ENCODE results near the gene ERVH48-1.

ERVH48-1 gene

DNA sequence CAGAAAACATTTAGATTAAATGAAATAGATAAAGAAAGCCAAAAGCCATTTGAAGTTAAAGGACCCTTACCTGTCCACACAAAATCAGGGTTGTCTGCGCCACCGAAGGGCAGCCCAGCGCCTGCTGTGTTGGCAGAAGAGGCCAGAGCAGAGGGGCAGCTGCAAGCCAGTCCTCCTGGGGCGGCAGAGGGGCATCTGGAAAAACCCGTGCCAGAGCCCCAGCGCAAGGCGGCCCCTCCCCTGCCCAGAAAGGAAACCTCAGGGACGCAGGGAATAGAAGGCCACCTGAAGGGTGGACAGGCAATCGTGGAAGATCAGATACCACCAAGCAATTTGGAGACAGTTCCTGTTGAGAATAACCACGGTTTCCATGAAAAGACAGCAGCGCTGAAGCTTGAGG is 21.6 kb downstream of the ERVH48-1 start:
- no peaks in the 10 kb centered on the region for H3K27me3 Mint-ChIP-seq (ENCODE audit: low read depth)
- no peak overlapping the region for H3K4me3 Mint-ChIP-seq
- H3K27ac Mint-ChIP-seq, result no peak overlapping the region
- no peak for TF ChIP-seq CTCF (IDR thresholded peaks at IDR 0.05; ENCODE audit: unreplicated experiment in 3 of 3)
- H3K4me1 Mint-ChIP-seq, result no peaks in the 10 kb centered on the region
- H3K9me3 Mint-ChIP-seq, result peaks cover 6% of the 10 kb centered on the region
- peaks cover 67% of the 10 kb centered on the region for H3K36me3 Mint-ChIP-seq (ENCODE audit: low read depth)

GRCh38 chr21:42900446-42900845 is 25.0 kb downstream of the ERVH48-1 start:
- TF ChIP-seq CTCF (IDR thresholded peaks at IDR 0.05; ENCODE audit: unreplicated experiment in 3 of 3), result no peak
- Mint-ChIP-seq H3K36me3 (ENCODE audit: low read depth) (peaks cover 49% of the 10 kb centered on the region), H3K27me3 (ENCODE audit: low read depth) (no peaks in the 10 kb centered on the region), H3K9me3 (no peaks in the 10 kb centered on the region), H3K27ac (no peak overlapping the region), H3K4me3 (no peak overlapping the region), H3K4me1 (no peaks in the 10 kb centered on the region)

- H3K27ac Mint-ChIP-seq, result peak within 1 kb of the TSS; percentile 86 to 95 (median 92)
- no peaks in the 10 kb centered on the region for H3K27me3 Mint-ChIP-seq (ENCODE audit: low read depth)
- H3K4me3 Mint-ChIP-seq, result peak within 1 kb of the TSS; percentile 87 to 90 (median 88)
- no peak for TF ChIP-seq CTCF (IDR thresholded peaks at IDR 0.05; ENCODE audit: unreplicated experiment in 3 of 3)
- peaks cover 5% of the 10 kb centered on the region for H3K36me3 Mint-ChIP-seq (ENCODE audit: low read depth)
- peaks cover 6% of the 10 kb centered on the region for H3K4me1 Mint-ChIP-seq
- no peaks in the 10 kb centered on the region for H3K9me3 Mint-ChIP-seq
Measured at GRCh38 chr21:42892931-42893755, 32.3 kb downstream of the ERVH48-1 start, which contains the start of gene NDUFV3. TSS of gene NDUFV3 (plus strand) at chr21:42893309. CDS start at chr21:42893334, 25 bp downstream.

DNA sequence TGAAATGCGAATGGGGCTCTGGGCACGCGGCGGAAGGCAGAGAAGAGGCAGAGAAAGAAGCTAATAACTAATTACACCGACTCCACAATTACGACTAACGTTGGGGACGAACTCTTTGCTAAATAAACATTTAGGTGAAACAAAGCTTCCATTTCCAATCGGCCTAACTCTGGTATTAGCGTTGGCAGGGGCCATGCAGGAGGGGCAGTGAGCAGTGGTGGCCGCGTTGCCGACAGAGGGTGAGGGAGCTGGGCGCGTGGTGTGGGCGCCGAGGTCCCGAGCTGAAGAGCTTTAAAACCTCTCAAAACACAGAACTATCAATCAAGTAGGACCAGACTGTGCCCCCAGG is 32.9 kb downstream of the ERVH48-1 start:
- Mint-ChIP-seq H3K4me1 (peaks cover 6% of the 10 kb centered on the region), H3K27ac (peak overlapping the region; percentile 86 to 95 (median 92)), H3K9me3 (no peaks in the 10 kb centered on the region), H3K27me3 (ENCODE audit: low read depth) (no peaks in the 10 kb centered on the region), H3K4me3 (peak overlapping the region; percentile 85 to 90 (median 88)), H3K36me3 (ENCODE audit: low read depth) (no peaks in the 10 kb centered on the region)
- no peak for TF ChIP-seq CTCF (IDR thresholded peaks at IDR 0.05; ENCODE audit: unreplicated experiment in 3 of 3)

DNA sequence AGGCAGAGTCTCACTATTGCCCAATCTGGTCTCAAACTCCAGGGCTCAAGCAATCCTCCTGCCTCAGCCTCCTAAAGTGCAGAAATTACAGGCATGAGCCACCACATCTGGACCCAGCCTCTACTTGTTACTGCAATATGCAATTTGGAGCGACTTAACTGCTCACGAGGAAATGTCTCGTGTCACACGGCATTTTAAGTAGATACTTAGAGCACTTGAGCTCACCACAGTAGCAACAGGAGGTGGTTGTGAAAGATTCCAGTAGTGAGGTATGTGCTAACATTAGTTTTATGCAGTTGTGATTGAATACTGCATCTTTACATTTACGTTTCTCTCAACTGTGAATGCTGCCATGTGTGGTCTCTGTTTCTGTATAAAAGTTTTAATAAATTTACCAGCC is 38.1 kb downstream of the ERVH48-1 start:
- no peak for TF ChIP-seq CTCF (IDR thresholded peaks at IDR 0.05; ENCODE audit: unreplicated experiment in 3 of 3)
- no peak overlapping the region for H3K4me3 Mint-ChIP-seq
- no peak overlapping the region for H3K27ac Mint-ChIP-seq
- H3K36me3 Mint-ChIP-seq (ENCODE audit: low read depth), result no peaks in the 10 kb centered on the region
- H3K4me1 Mint-ChIP-seq, result peaks cover 2% of the 10 kb centered on the region
- peaks cover 3% of the 10 kb centered on the region for H3K9me3 Mint-ChIP-seq
- H3K27me3 Mint-ChIP-seq (ENCODE audit: low read depth), result no peaks in the 10 kb centered on the region

DNA sequence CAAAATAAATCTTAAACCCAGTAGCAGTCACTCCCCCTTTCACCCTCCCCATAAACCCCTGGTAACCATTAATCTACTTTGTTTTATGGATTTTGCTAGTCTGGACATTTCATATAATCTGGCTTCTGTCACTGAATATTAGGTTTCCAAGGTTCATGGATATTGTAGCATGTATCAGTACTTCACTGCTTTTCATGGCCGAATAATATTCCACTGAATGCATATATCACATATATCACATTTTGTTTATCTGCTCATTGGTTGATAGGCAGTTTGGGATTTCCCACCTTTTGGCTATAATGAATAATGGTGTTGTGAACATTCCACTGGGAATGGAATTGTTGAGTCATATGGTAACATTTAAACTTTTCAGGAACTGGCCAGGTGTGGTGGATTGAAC is 41.5 kb downstream of the ERVH48-1 start:
- H3K27ac Mint-ChIP-seq, result no peak overlapping the region
- H3K4me3 Mint-ChIP-seq, result peak overlapping the region in 1 of 3 experiments; percentile 34
- H3K27me3 Mint-ChIP-seq (ENCODE audit: low read depth), result no peaks in the 10 kb centered on the region
- H3K4me1 Mint-ChIP-seq, result peaks cover 21% of the 10 kb centered on the region
- peaks cover 3% of the 10 kb centered on the region for H3K9me3 Mint-ChIP-seq
- no peak for TF ChIP-seq CTCF (IDR thresholded peaks at IDR 0.05; ENCODE audit: unreplicated experiment in 3 of 3)
- H3K36me3 Mint-ChIP-seq (ENCODE audit: low read depth), result no peaks in the 10 kb centered on the region
